ENCODE data around the gene TMC6. TPM values are rescaled to one million over a fixed set of nuclear protein-coding genes. Genes with fewer than 3 reads are reported as not detected.
A peak's percentile ranks its signal among the peaks of the same experiment; 100 is the strongest.

TMC6 gene
- total and polyA plus RNA-seq, 2 of the 13 experiments (the other 11 are each of a cell fraction or from before 2014, with no cell fraction given), result 48.4 to 99.1 TPM

DNA sequence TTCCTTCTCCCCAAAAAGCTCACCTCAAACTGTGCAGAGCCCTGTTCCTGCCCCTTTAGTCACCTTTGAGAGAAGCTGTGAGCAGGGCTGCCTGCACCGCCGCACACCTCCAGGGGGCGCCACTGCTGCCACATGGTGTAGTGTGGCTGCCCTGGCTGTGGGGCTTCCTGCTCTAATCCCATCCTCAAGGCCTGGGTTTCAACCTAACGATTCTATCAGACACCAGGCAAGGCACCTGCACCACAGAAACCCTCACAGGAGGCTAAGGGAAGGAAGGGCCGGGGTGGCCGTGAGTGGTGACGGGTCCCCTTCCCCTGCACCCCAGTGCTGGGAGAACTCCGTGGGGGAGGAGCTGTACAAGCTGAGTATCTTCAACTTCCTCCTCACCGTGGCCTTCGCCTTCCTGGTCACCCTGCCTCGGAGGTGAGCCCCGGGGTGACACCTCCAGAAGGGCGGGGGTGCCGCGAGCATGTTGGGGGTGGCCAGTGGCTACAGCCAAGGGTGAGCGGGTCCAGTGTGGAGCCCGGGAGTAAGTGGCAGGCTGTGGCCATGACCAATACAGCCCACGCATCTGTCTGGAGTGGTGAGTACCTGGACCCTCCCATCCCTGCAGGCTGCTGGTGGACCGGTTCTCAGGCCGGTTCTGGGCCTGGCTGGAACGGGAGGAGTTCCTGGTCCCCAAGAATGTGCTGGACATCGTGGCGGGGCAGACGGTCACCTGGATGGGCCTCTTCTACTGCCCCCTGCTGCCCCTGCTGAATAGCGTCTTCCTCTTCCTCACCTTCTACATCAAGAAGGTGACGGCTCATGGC, 9.0 kb upstream of the TMC6 start (continued):
- TF ChIP-seq, protein P1, sequence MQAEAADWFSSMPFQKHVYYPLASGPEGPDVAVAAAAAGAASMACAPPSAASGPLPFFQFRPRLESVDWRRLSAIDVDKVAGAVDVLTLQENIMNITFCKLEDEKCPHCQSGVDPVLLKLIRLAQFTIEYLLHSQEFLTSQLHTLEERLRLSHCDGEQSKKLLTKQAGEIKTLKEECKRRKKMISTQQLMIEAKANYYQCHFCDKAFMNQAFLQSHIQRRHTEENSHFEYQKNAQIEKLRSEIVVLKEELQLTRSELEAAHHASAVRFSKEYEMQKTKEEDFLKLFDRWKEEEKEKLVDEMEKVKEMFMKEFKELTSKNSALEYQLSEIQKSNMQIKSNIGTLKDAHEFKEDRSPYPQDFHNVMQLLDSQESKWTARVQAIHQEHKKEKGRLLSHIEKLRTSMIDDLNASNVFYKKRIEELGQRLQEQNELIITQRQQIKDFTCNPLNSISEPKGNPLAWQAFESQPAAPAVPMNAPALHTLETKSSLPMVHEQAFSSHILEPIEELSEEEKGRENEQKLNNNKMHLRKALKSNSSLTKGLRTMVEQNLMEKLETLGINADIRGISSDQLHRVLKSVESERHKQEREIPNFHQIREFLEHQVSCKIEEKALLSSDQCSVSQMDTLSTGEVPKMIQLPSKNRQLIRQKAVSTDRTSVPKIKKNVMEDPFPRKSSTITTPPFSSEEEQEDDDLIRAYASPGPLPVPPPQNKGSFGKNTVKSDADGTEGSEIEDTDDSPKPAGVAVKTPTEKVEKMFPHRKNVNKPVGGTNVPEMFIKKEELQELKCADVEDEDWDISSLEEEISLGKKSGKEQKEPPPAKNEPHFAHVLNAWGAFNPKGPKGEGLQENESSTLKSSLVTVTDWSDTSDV (CRISPR knock-in tag; IDR thresholded peaks at IDR 0.05), result peak; percentile 44; the same call in 1 of the 2 replicates
- TF ChIP-seq, protein P2, sequence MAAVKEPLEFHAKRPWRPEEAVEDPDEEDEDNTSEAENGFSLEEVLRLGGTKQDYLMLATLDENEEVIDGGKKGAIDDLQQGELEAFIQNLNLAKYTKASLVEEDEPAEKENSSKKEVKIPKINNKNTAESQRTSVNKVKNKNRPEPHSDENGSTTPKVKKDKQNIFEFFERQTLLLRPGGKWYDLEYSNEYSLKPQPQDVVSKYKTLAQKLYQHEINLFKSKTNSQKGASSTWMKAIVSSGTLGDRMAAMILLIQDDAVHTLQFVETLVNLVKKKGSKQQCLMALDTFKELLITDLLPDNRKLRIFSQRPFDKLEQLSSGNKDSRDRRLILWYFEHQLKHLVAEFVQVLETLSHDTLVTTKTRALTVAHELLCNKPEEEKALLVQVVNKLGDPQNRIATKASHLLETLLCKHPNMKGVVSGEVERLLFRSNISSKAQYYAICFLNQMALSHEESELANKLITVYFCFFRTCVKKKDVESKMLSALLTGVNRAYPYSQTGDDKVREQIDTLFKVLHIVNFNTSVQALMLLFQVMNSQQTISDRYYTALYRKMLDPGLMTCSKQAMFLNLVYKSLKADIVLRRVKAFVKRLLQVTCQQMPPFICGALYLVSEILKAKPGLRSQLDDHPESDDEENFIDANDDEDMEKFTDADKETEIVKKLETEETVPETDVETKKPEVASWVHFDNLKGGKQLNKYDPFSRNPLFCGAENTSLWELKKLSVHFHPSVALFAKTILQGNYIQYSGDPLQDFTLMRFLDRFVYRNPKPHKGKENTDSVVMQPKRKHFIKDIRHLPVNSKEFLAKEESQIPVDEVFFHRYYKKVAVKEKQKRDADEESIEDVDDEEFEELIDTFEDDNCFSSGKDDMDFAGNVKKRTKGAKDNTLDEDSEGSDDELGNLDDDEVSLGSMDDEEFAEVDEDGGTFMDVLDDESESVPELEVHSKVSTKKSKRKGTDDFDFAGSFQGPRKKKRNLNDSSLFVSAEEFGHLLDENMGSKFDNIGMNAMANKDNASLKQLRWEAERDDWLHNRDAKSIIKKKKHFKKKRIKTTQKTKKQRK (IDR thresholded peaks at IDR 0.05; ENCODE audit: low read length), result no peak
- TF ChIP-seq NFYB (CRISPR knock-in tag; IDR thresholded peaks at IDR 0.05), result no peak
- no peak for TF ChIP-seq ZNF879 (CRISPR knock-in tag; IDR thresholded peaks at IDR 0.05)
- TF ChIP-seq CBX2 (IDR thresholded peaks at IDR 0.05; ENCODE audit: low read depth, low read length), result no peak
- TF ChIP-seq CBX2 (CRISPR knock-in tag; IDR thresholded peaks at IDR 0.05; ENCODE audit: low read depth), result no peak
- TF ChIP-seq, protein P3, sequence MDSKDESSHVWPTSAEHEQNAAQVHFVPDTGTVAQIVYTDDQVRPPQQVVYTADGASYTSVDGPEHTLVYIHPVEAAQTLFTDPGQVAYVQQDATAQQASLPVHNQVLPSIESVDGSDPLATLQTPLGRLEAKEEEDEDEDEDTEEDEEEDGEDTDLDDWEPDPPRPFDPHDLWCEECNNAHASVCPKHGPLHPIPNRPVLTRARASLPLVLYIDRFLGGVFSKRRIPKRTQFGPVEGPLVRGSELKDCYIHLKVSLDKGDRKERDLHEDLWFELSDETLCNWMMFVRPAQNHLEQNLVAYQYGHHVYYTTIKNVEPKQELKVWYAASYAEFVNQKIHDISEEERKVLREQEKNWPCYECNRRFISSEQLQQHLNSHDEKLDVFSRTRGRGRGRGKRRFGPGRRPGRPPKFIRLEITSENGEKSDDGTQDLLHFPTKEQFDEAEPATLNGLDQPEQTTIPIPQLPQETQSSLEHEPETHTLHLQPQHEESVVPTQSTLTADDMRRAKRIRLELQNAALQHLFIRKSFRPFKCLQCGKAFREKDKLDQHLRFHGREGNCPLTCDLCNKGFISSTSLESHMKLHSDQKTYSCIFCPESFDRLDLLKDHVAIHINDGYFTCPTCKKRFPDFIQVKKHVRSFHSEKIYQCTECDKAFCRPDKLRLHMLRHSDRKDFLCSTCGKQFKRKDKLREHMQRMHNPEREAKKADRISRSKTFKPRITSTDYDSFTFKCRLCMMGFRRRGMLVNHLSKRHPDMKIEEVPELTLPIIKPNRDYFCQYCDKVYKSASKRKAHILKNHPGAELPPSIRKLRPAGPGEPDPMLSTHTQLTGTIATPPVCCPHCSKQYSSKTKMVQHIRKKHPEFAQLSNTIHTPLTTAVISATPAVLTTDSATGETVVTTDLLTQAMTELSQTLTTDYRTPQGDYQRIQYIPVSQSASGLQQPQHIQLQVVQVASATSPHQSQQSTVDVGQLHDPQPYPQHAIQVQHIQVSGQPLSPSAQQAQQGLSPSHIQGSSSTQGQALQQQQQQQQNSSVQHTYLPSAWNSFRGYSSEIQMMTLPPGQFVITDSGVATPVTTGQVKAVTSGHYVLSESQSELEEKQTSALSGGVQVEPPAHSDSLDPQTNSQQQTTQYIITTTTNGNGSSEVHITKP (CRISPR knock-in tag; IDR thresholded peaks at IDR 0.05; ENCODE audit: low read depth), result no peak
- TF ChIP-seq, protein P4, sequence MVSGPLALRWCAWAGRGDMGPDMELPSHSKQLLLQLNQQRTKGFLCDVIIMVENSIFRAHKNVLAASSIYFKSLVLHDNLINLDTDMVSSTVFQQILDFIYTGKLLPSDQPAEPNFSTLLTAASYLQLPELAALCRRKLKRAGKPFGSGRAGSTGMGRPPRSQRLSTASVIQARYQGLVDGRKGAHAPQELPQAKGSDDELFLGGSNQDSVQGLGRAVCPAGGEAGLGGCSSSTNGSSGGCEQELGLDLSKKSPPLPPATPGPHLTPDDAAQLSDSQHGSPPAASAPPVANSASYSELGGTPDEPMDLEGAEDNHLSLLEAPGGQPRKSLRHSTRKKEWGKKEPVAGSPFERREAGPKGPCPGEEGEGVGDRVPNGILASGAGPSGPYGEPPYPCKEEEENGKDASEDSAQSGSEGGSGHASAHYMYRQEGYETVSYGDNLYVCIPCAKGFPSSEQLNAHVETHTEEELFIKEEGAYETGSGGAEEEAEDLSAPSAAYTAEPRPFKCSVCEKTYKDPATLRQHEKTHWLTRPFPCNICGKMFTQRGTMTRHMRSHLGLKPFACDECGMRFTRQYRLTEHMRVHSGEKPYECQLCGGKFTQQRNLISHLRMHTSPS (CRISPR knock-in tag; IDR thresholded peaks at IDR 0.05; ENCODE audit: low read depth), result no peak
- TF ChIP-seq ZNF3 (CRISPR knock-in tag; IDR thresholded peaks at IDR 0.05), result no peak
- no peak for TF ChIP-seq ETV6 (CRISPR knock-in tag; conservative IDR thresholded peaks at IDR 0.05)
- TF ChIP-seq, protein P5, sequence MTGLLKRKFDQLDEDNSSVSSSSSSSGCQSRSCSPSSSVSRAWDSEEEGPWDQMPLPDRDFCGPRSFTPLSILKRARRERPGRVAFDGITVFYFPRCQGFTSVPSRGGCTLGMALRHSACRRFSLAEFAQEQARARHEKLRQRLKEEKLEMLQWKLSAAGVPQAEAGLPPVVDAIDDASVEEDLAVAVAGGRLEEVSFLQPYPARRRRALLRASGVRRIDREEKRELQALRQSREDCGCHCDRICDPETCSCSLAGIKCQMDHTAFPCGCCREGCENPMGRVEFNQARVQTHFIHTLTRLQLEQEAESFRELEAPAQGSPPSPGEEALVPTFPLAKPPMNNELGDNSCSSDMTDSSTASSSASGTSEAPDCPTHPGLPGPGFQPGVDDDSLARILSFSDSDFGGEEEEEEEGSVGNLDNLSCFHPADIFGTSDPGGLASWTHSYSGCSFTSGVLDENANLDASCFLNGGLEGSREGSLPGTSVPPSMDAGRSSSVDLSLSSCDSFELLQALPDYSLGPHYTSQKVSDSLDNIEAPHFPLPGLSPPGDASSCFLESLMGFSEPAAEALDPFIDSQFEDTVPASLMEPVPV (CRISPR knock-in tag; IDR thresholded peaks at IDR 0.05), result no peak
- no peak for TF ChIP-seq CCAR2 (optimal IDR thresholded peaks at IDR 0.05; ENCODE audit: low read depth, low read length)
- TF ChIP-seq ZNF619 (CRISPR knock-in tag; IDR thresholded peaks at IDR 0.05), result peak; percentile 71; the same call in 1 of the 2 replicates
- no peak for TF ChIP-seq MATR3 (CRISPR knock-in tag; IDR thresholded peaks at IDR 0.05)
- no peak for TF ChIP-seq ZNF720 (CRISPR knock-in tag; IDR thresholded peaks at IDR 0.05)

All from HepG2 (cell line).